GM06990 (cell line): ENCODE data around the gene NEAT1.
A peak's percentile ranks its signal among the peaks of the same experiment; 100 is the strongest.

Experiments used
- DNase-seq: peaks from one replicate; pipeline ENCODE4 v3.0.0-alpha.2; 2011; ENCODE audit not compliant: insufficient read length; ENCODE audit errors: extremely low read depth
- H3K27me3 ChIP-seq: replicated peaks from 2 replicates; pipeline ENCODE4 v1.6.0; 2011; ENCODE audit warnings: low read length; ENCODE audit not compliant: control insufficient read depth, insufficient read depth
- H3K36me3 ChIP-seq: 2 replicates; pipeline ENCODE4 v1.5.1; 2011; ENCODE audit warnings: low read length; ENCODE audit not compliant: control insufficient read depth, insufficient read depth
- H3K4me3 ChIP-seq: replicated peaks from 2 replicates; pipeline ENCODE4 v1.5.1; 2011; ENCODE audit warnings: low read depth, mild to moderate bottlenecking, control low read depth, low read length
- CTCF ChIP-seq: IDR thresholded peaks from 2 replicates; pipeline ENCODE4 v1.5.1; 2011; ENCODE audit warnings: low read length, control low read depth, mild to moderate bottlenecking, inconsistent platforms; ENCODE audit not compliant: insufficient read depth, poor library complexity, severe bottlenecking

The NEAT1 gene

GRCh38 chr11:65381716-65382032, 40.9 kb upstream of the NEAT1 start:
- Histone ChIP-seq H3K27me3 (no peaks in the 10 kb centered on the region), H3K36me3 (peaks cover 10% of the 10 kb centered on the region), H3K4me3 (peak overlapping the region; percentile 76)
- DNase-seq: no peak
- no peak for TF ChIP-seq CTCF

- peaks cover 10% of the 10 kb centered on the region for H3K36me3 ChIP-seq
- peak within 1 kb of the TSS; percentile 76 for H3K4me3 ChIP-seq
- no peaks in the 10 kb centered on the region for H3K27me3 ChIP-seq
- DNase-seq: peak; percentile 88
- peak; percentile 85 for TF ChIP-seq CTCF
Observed at GRCh38 chr11:65382033-65382803, 40.4 kb upstream of the NEAT1 start, which contains the start of gene SLC25A45. Gene SLC25A45, minus strand, starts transcription at chr11:65382646. Its CDS starts 695 bp downstream, at chr11:65381951.

GRCh38 chr11:65382804-65383368, 39.7 kb upstream of the NEAT1 start:
- DNase-seq: no peak
- H3K4me3 ChIP-seq: peak overlapping the region; percentile 76

GRCh38 chr11:65383778-65384177, 38.8 kb upstream of the NEAT1 start:
- H3K27me3 ChIP-seq: no peaks in the 10 kb centered on the region
- H3K4me3 ChIP-seq: no peak overlapping the region
- H3K36me3 ChIP-seq: peaks cover 8% of the 10 kb centered on the region
- TF ChIP-seq CTCF: no peak
- no peak for DNase-seq

More at GRCh38 chr11:65382804-65383368, 39.7 kb upstream of the NEAT1 start:
- Histone ChIP-seq H3K27me3 (no peaks in the 10 kb centered on the region), H3K36me3 (peaks cover 10% of the 10 kb centered on the region)
- TF ChIP-seq CTCF: no peak

GRCh38 chr11:65384301-65384889, 38.2 kb upstream of the NEAT1 start:
- peaks cover 8% of the 10 kb centered on the region; the same call in 1 of the 2 replicates for H3K36me3 ChIP-seq
- DNase-seq: no peak
- TF ChIP-seq CTCF: no peak
- H3K27me3 ChIP-seq: no peaks in the 10 kb centered on the region
- no peak overlapping the region for H3K4me3 ChIP-seq
